Kidney glomerular epithelial cell (primary cell): ENCODE data around the gene MAST3.

ENCODE experiments used
- DNase-seq: peaks from one replicate; lab custom pipeline; 2025; lab: John Stamatoyannopoulos, UW

The MAST3 gene

DNA sequence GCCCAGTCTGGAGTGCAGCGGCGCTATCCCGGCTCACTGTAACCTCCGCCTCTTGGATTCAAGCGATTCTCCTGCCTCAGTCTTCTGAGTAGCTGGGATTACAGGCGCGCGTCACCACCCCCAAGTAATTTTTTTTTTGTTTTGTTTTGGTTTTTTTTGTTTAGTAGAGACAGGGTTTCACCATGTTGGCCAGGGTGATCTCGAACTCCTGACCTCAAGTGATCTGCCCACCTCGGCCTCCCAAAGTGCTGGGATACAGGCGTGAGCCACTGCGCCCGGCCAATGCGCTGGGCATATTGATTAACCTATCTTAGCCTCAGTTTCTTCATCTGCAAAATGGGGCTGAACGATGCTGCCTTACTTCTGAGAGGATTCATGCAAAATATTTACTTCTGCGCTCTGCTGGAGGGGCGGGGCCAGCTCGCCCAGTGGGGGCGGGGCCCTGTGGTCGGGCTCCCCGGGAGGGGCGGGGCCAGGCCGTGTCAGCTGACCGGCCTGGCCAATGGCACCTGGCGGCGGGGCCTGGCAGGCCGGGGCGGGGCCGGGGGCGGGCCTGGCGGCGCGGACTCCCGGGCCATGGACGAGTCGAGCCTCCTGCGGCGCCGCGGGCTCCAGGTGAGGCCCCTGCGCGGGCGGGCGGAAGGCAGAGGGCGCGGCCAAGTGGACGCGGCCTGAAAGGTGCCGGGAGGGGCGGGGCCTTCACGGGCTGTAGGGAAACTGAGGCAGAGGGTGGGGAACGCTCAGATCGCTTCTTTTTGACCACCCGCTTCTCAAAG is at the start of gene MAST3:
TSS of gene MAST3 (plus strand) at position 562 of the 776 bp plus-strand sequence. CDS start at position 577, 15 bp downstream.
- peak; percentile 26 for DNase-seq

DNA sequence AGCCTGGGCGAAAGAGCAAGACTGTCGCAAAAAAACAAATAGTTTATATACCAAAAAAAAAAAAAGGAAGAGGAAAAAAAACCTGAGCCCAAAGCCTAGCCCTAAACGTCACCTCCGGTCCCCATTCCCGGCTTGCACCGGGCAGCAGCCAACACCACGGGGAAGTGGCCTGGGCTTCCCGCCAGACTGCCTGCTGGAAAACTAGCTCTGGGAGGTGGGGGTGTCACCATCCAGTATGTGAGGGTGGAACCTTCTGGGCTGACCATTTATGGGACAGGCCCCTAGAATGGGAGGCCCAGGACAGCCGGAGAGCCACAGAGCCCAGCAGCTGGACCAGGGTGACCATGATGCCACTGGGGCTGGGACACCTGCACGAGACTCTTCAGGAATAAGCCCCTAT is 48.2 kb upstream of the MAST3 start:
- no peak for DNase-seq

- no peak for DNase-seq
Observed at GRCh38 chr19:18051887-18052286, 45.7 kb upstream of the MAST3 start.

GRCh38 chr19:18053576-18054219 is 43.9 kb upstream of the MAST3 start:
- DNase-seq = peak; percentile 21

GRCh38 chr19:18055967-18056366 is 41.6 kb upstream of the MAST3 start:
- no peak for DNase-seq

- no peak for DNase-seq
Observed at GRCh38 chr19:18057557-18057956, 40.0 kb upstream of the MAST3 start.

DNA sequence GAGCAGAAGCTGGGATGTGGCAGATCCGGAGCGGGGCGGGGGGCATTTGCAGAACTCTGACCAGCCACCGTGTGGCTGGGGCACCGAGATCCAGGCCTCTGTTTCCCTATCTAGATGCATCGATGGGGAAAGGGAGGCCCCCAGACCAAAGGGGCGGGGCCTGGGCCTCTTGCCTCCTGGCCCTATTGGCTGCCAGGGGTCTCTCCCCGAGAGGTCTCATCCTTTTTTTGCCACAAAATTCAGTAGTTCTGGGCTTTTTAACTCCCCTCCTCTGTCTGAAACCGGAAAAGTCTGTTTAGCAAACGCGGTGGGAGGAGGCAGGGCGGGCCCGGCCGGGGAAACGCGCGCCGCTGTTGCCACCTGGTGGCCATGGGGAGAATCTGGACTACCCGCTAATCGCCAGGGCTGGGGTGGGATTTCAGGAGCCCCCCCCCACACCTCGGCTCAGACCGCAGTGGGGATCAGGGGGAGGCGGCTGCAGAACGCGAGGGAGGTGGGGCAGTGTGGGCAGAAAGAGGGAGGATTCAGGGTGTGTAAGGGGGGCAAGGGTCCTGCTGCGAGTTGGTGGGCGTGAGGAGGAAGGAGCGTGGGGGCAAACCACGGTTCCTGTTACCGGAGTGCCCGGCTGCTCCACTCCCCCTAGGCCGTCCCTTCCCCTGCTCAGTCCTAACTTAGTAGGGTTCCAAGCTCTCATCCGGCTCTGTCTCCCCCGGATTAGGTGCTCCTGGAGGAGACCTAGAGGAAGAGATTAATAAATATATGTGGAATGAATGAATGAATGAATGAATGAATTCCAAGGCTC is 39.2 kb upstream of the MAST3 start:
- DNase-seq = peak; percentile 45

DNA sequence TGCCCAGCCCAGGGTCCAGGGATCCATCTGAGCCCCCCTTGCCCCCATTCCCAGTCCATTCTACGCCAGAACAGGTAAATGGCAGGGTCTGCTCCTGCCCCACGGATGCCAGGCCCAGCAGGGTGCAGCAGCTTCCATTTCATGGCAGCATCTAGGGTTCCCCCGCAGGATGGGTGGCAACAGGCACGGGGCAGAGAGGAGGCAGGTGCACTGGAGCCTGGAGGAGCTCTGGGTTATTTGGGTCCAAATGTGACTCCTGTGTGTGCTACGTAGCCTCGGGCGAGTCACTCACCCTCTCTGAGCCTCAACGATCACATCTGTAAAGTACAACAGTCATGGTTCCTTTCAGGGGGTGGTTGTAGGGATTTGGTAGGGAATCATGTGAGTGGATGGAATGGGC is 38.3 kb upstream of the MAST3 start:
- no peak for DNase-seq

GRCh38 chr19:18059902-18060301 is 37.7 kb upstream of the MAST3 start:
- DNase-seq = no peak

GRCh38 chr19:18060472-18060871 is 37.1 kb upstream of the MAST3 start:
- DNase-seq = no peak

GRCh38 chr19:18062028-18062427 is 35.5 kb upstream of the MAST3 start:
- DNase-seq = no peak

GRCh38 chr19:18063463-18063862 is 34.1 kb upstream of the MAST3 start:
- no peak for DNase-seq

DNA sequence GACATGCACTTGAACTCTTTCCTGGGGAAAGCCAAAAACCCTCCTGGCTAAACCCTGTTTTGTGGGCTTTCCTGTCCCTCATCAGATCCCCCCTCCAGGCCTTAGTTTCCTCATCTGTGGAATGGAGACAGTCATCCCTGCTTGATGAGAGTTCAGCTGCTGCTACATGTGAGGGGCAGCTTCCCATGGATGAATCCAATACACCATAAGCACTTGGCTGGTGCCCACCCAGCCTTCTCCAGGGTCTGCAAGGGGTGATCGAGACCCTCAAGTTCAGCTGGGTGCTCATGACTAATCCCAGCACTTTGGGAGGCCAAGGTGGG is 32.4 kb upstream of the MAST3 start:
- no peak for DNase-seq

- no peak for DNase-seq
Observed at GRCh38 chr19:18068395-18068794, 29.2 kb upstream of the MAST3 start.

GRCh38 chr19:18069383-18069782 is 28.2 kb upstream of the MAST3 start:
- no peak for DNase-seq

DNA sequence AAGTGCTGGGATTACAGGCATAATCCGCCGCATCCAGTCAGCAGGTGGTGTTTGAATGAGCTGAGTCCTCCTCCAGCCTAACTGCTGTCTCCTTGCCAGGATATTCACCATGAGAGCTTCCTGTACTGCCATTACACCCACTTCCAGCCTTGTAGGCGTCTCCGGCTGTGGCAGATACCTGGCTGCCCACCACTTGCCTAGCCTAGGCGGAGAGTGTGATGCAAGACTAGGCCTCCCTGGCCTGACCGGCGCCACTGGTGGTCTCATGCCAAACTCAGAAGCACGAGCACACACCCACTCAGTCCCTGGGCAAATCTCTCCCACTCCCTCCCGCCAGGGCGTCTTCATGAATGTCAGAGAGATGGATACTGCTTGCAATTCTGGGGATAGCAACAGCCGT is 27.4 kb upstream of the MAST3 start:
- no peak for DNase-seq

DNA sequence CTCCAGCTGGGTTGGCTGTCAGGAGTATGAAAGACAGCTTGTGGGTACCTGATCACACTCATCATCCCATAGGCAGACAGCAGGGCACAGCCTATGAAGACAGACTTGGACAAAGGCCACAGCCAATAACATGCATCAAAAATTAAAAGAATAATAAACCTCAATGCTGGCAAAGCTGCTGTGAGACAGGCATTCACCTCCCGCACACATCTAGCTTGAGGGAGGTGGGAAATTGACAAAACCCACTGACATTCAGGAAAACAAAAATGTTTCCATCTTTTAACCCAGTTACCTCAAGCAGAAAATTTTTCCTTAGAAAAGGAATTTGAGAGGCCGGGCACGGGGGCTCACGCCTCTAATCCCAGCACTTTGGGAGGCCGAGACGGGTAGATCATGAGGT is 25.2 kb upstream of the MAST3 start:
- DNase-seq = no peak

DNA sequence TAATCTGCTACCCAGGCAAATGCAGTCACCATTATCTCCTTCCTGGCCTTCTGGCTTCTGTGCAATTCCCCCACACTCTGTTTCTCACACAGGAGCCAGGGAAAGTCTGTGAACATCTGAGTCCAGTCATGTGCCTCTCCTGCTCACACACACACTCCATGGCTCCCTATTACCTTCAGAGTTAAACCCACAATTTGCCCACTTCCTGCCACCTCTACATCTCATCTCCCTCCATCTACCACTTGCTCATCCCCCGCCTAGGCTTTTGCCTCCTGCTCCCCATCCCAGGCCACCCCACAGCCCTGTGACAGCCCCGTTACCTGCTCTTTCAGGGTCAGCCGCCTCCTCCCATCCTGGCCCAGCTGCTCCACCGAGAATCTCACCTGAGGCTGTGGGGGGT is 24.4 kb upstream of the MAST3 start:
- DNase-seq = no peak

GRCh38 chr19:18074192-18074591 is 23.4 kb upstream of the MAST3 start:
- no peak for DNase-seq

DNA sequence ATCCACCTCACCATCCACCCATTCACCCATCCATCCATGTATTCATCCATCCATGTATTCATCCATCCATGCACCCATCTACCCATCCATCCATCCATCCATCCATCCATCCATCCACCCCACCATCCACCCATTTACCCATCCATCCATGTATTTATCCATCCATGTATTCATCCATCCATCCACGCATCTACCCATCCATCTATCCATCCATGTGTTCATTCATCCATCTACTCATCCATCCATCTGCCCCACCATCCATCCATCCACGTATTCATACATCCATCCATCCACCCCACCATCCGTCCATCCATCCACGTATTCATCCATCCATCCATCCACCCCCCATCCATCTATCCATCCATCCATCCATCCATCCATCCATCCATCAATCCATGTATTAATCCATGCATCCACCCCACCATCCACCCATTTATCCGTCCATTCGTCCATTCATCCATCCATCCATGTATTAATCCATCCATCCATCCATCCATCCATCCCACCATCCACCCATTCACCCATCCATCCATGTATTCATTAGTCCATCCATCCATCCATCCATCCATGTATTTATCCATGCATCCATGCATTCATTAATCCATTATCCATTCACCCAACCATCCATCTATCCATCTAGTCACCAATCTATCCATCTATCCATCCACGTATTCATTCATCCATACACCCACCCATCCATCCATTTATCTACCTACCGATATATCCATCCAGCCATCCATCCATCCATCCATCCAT is 13.5 kb upstream of the MAST3 start:
- DNase-seq = no peak

DNA sequence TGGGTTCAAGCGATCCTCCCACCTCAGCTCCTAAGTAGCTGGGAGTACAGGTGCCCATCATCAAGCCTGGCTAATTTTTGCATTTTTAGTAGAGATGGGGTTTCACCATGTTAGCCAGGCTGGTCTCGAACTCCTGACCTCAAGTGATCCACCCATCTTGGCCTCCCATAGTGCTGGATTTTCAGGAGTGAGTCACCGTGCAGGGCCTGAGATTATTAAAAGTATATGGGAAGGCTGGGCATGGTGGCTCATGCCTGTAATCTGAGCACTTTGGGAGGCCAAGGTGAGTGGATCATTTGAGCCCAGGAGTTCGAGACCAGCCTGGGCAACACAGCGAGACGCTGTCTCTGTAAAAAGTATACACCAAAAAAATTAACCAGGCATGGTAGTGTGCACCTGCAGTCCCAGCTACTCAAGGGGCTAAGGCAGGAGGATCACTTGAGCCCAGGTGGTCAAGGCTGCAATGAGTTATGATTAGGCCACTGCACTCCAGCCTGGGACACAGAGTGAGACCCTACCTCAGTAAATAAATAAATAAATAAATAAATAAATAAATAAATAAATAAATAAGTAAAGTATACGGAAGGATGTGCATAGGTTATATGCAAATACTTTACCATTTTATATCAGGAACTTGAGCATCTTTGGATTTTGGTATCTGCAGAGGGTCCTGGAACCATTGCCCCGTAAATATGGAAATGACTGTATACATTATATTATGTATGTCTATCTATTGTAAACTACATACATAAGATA is 11.7 kb upstream of the MAST3 start:
- no peak for DNase-seq
